ENCODE measurements around the gene KRTAP2-1. TPM values are rescaled to one million over a fixed set of nuclear protein-coding genes. Genes with fewer than 3 reads are reported as not detected.

KRTAP2-1 gene
- polyA plus RNA-seq, 1 experiment = not detected

DNA sequence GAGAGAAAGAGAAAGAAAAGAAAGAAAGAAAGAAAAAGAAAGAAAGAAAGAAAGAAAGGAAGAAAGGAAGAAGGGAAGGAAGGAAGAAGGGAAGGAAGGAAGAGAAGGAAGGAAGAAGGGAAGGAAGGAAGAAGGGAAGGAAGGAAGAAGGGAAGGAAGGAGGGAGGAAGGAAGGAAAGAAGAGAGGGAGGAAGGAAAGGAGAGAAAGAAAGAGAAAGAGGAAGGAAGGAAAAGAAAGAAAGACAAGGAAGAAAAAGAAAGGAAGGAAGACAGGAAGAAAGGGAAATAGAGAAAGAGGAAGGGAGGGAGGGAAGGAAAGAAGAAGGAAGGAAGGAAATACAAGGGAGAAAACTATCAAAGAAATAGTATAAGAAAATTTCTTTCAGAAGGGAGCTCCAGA lies 29.7 kb upstream of the KRTAP2-1 start:
- H3K36me3 ChIP-seq (ENCODE audit: control insufficient read depth, insufficient read depth, low read length) = no peaks in the 10 kb centered on the region
- ChIA-PET POLR2A (no interaction called here), CTCF (no interaction called here)
- TF ChIP-seq, protein P1, sequence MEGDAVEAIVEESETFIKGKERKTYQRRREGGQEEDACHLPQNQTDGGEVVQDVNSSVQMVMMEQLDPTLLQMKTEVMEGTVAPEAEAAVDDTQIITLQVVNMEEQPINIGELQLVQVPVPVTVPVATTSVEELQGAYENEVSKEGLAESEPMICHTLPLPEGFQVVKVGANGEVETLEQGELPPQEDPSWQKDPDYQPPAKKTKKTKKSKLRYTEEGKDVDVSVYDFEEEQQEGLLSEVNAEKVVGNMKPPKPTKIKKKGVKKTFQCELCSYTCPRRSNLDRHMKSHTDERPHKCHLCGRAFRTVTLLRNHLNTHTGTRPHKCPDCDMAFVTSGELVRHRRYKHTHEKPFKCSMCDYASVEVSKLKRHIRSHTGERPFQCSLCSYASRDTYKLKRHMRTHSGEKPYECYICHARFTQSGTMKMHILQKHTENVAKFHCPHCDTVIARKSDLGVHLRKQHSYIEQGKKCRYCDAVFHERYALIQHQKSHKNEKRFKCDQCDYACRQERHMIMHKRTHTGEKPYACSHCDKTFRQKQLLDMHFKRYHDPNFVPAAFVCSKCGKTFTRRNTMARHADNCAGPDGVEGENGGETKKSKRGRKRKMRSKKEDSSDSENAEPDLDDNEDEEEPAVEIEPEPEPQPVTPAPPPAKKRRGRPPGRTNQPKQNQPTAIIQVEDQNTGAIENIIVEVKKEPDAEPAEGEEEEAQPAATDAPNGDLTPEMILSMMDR (IDR thresholded peaks at IDR 0.05; ENCODE audit: insufficient read depth, low read depth, low read length) = no peak
- DNase-seq (ENCODE audit: low read depth) = no peak
- H3K27me3 ChIP-seq (ENCODE audit: control insufficient read depth, insufficient read depth, low read length) = no peaks in the 10 kb centered on the region
- no peak overlapping the region for H3K4me3 ChIP-seq (ENCODE audit: low read depth, low read length)

DNA sequence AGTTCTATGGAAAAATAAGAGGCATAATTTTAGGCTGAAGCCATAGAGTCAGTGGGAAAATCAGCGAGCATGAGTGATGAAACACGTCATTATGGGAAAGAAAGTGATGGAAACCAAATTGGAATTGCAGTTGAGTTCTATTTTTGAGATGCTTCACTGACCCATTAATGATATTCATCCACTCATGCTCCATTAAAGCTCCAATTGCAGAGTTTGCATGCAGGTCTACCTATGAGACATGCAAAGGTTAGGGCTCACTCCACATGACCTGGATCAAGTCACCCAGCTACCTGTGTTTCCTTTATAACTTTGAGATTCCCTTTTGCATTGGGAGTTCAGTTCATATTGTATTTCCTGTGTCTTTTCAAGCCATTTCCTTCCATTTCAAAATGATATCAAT lies 26.6 kb upstream of the KRTAP2-1 start:
- POLR2A ChIA-PET = no interaction called here
- Histone ChIP-seq H3K36me3 (ENCODE audit: control insufficient read depth, insufficient read depth, low read length) (no peaks in the 10 kb centered on the region), H3K4me3 (ENCODE audit: low read depth, low read length) (no peak overlapping the region), H3K27me3 (ENCODE audit: control insufficient read depth, insufficient read depth, low read length) (no peaks in the 10 kb centered on the region)
- DNase-seq (ENCODE audit: low read depth) = no peak
- CTCF ChIA-PET = interaction anchor here (0.6 kb wide), 1 partner anchor 469 kb away, joined by 3 read pairs; no protein-coding TSS in a partner anchor
- TF ChIP-seq, protein P1 (IDR thresholded peaks at IDR 0.05; ENCODE audit: insufficient read depth, low read depth, low read length) = no peak

DNA sequence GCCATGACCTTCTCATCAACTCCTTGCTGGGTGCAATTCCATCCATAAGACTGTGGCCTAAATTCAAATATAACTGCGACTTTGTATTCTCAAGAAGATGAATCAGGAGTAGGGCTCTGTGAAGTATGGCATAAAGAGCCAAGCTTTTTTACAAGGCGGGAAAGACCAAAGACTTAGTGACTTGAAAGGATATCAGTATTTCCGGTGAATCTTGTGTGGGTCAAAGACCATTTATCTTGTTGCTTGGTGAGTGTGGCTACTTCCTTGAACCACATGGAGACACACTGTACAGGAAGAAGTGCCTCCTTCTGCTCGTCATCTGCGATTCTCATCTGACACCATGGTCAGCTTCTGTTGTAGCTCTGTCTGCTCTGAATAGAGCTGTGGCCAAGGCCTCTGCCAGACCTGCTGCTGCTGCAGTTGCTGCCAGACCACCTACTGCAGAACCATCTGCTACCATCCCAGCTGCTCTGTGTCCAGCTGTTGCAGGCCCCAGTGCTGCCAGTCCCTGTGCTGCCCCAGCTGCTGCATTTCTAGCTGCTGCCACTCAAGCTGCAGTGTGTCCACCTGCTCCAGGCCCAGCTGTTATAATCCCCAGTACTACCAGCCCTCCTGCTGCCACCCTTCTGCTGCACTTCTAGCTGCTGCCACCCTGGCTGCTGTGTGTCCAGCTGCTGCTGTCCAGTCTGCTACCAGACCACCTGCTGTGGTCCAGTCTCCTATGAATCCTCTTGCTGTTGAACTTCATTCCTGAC lies 24.7 kb upstream of the KRTAP2-1 start:
- ChIA-PET CTCF (interaction anchor here (1.1 kb wide), 1 partner anchor 22 kb away, joined by 4 read pairs; no protein-coding TSS in a partner anchor), POLR2A (no interaction called here)
- no peak for DNase-seq (ENCODE audit: low read depth)

DNA sequence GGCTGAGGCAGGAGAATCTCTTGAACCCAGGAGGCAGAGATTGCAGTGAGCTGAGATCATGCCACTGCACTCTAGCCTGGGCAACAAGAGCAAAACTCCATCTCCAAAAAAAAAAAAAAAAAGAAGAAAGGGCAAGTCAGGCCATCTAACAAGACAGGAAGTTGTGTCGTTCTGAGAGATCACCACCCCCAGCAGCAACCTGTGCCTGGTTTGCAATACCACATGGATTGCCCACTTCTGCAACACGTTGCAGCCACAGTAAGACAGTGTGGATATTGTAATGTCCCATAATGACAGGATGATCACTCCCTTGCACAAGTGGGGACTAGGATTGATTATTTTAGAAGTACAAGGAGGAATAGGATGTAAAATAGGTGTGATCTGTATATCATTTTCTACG lies 21.9 kb upstream of the KRTAP2-1 start:
- H3K36me3 ChIP-seq (ENCODE audit: control insufficient read depth, insufficient read depth, low read length) = no peaks in the 10 kb centered on the region
- POLR2A ChIA-PET = no interaction called here
- CTCF ChIA-PET = interaction anchor here (2.2 kb wide), 1 partner anchor 480 kb away, joined by 9 read pairs; no protein-coding TSS in a partner anchor
- TF ChIP-seq, protein P1 (IDR thresholded peaks at IDR 0.05; ENCODE audit: insufficient read depth, low read depth, low read length) = no peak
- no peaks in the 10 kb centered on the region for H3K27me3 ChIP-seq (ENCODE audit: control insufficient read depth, insufficient read depth, low read length)
- H3K4me3 ChIP-seq (ENCODE audit: low read depth, low read length) = no peak overlapping the region
- DNase-seq (ENCODE audit: low read depth) = no peak

More for the DNA sequence above, 24.7 kb upstream of the KRTAP2-1 start:
- H3K27me3 ChIP-seq (ENCODE audit: control insufficient read depth, insufficient read depth, low read length) = no peaks in the 10 kb centered on the region
- TF ChIP-seq, protein P1 (IDR thresholded peaks at IDR 0.05; ENCODE audit: insufficient read depth, low read depth, low read length) = no peak
- no peaks in the 10 kb centered on the region for H3K36me3 ChIP-seq (ENCODE audit: control insufficient read depth, insufficient read depth, low read length)
- no peak overlapping the region for H3K4me3 ChIP-seq (ENCODE audit: low read depth, low read length)

DNA sequence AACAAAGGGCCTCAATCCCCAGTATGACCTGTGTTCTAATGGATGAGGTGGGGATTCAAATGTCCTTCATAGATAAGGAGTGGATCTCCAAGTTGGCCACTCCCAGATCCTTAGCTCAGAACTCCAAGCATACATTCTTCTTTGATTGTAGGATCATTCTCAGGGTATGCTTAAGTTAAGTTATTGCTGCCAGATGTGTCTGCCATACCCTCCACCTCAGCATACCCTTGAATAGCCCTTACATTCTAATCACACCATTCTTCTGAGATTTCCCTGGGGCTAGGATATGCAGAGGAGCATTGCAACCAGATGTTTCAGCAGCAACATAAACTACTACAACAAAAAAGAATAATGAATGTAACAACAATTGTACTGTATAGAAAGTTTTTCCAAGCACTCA lies 20.2 kb upstream of the KRTAP2-1 start:
- H3K27me3 ChIP-seq (ENCODE audit: control insufficient read depth, insufficient read depth, low read length) = no peaks in the 10 kb centered on the region
- DNase-seq (ENCODE audit: low read depth) = peak; percentile 62

More for the DNA sequence above, 20.2 kb upstream of the KRTAP2-1 start:
- no peak overlapping the region for H3K4me3 ChIP-seq (ENCODE audit: low read depth, low read length)
- TF ChIP-seq, protein P1 (IDR thresholded peaks at IDR 0.05; ENCODE audit: insufficient read depth, low read depth, low read length) = no peak
- ChIA-PET POLR2A (no interaction called here), CTCF (interaction anchor here (1.6 to 2.2 kb wide), 3 partner anchors 158 to 581 kb away, joined by 6 to 9 read pairs (median 8); no protein-coding TSS in a partner anchor)
- H3K36me3 ChIP-seq (ENCODE audit: control insufficient read depth, insufficient read depth, low read length) = no peaks in the 10 kb centered on the region
